ENCODE results near the gene MORN4. TPM values are rescaled to one million over a fixed set of nuclear protein-coding genes. Genes with fewer than 3 reads are reported as not detected.
A peak's percentile ranks its signal among the peaks of the same experiment; 100 is the strongest.

MORN4 gene
- total RNA-seq, 4 donors from 2014 or later, result 0.34 to 3.6 (median 1.2) TPM

GRCh38 chr10:97618733-97619132 is 14.6 kb downstream of the MORN4 start:
- Histone ChIP-seq H3K36me3 (no peaks in the 10 kb centered on the region), H3K9me3 (no peaks in the 10 kb centered on the region), H3K27me3 (no peaks in the 10 kb centered on the region), H3K4me1 (no peaks in the 10 kb centered on the region), H3K4me3 (no peak overlapping the region), H3K27ac (no peak overlapping the region)
- TF ChIP-seq POLR2A (IDR thresholded peaks at IDR 0.05), result no peak
- TF ChIP-seq CTCF (IDR thresholded peaks at IDR 0.05), result no peak
- 91 to 97% methylated on average over 4 of the region's 4 CpGs for WGBS, 2 donors
- DNase-seq, result no peak
- intact Hi-C loops (cut with DNase I), result no loop called here

DNA sequence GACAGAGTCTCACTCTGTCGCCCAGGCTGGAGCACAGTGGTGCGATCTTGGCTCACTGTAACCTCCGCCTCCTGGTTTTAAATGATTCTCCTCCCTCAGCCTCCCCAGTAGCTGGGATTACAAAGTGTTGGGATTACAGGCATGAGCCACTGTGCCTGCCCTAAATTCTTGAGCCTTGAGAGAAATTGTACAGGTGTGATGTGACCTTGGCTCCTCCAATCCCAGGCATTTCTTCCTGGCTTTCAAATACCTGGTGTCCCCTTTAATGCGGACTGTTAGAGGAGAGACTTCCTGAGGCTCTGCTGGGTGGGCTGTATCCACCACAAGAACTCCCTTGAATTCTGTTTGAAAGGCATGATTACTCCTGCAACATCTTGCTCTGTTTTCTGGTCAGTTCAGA is 15.0 kb downstream of the MORN4 start:
- Histone ChIP-seq H3K9me3 (no peaks in the 10 kb centered on the region), H3K27ac (no peak overlapping the region), H3K27me3 (no peaks in the 10 kb centered on the region), H3K4me1 (no peaks in the 10 kb centered on the region), H3K4me3 (no peak overlapping the region), H3K36me3 (no peaks in the 10 kb centered on the region)
- WGBS, 2 donors, result 94 to 97% methylated on average over 3 to 4 of the region's 4 CpGs
- intact Hi-C loops (cut with DNase I), result no loop called here
- no peak for DNase-seq
- no peak for TF ChIP-seq CTCF (IDR thresholded peaks at IDR 0.05)
- TF ChIP-seq POLR2A (IDR thresholded peaks at IDR 0.05), result no peak

DNA sequence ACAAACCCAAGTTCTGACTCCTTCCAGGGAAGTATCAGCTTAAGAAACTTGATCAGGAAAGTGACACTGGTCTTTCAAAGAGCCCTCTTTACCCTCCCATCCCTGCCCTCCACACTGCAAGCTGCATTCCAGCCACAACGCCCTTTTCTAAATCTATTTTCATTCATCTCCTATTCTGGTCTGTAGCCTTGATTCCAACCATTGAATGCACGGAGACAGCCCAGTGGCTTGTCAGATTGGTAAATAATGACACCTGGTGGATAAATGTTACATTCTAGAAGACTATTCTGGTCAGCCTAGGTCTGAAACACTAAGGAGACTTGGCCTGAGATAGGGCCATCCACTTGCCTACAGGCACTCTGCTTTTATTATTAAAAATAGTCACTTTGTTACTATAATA is 20.9 kb downstream of the MORN4 start:
- no peaks in the 10 kb centered on the region for H3K27me3 ChIP-seq
- no peaks in the 10 kb centered on the region for H3K36me3 ChIP-seq
- H3K27ac ChIP-seq, result no peak overlapping the region
- H3K9me3 ChIP-seq, result no peaks in the 10 kb centered on the region
- no peak overlapping the region for H3K4me3 ChIP-seq
- WGBS, 2 donors, result 20 to 34% methylated on average over 2 of the region's 2 CpGs
- intact Hi-C loops (cut with DNase I), result no loop called here
- no peak for DNase-seq
- peaks cover 0 to 4% (median 0%) of the 10 kb centered on the region in 3 donors for H3K4me1 ChIP-seq
- TF ChIP-seq CTCF (IDR thresholded peaks at IDR 0.05) (peak in 5 of 6 experiments; percentile 36 to 74 (median 48)), POLR2A (IDR thresholded peaks at IDR 0.05) (no peak)

- Histone ChIP-seq H3K36me3 (no peaks in the 10 kb centered on the region), H3K4me3 (no peak overlapping the region), H3K27me3 (no peaks in the 10 kb centered on the region), H3K9me3 (no peaks in the 10 kb centered on the region), H3K4me1 (peaks cover 0 to 4% (median 0%) of the 10 kb centered on the region in 3 donors), H3K27ac (no peak overlapping the region)
- DNase-seq, result no peak
- 85% methylated on average over 8 to 9 of the region's 12 CpGs for WGBS, 2 donors
- TF ChIP-seq POLR2A (IDR thresholded peaks at IDR 0.05) (no peak), CTCF (IDR thresholded peaks at IDR 0.05) (no peak)
- intact Hi-C loops (cut with DNase I), result no loop called here
These were observed 21.8 kb downstream of the MORN4 start for GRCh38 chr10:97611473-97611872.

DNA sequence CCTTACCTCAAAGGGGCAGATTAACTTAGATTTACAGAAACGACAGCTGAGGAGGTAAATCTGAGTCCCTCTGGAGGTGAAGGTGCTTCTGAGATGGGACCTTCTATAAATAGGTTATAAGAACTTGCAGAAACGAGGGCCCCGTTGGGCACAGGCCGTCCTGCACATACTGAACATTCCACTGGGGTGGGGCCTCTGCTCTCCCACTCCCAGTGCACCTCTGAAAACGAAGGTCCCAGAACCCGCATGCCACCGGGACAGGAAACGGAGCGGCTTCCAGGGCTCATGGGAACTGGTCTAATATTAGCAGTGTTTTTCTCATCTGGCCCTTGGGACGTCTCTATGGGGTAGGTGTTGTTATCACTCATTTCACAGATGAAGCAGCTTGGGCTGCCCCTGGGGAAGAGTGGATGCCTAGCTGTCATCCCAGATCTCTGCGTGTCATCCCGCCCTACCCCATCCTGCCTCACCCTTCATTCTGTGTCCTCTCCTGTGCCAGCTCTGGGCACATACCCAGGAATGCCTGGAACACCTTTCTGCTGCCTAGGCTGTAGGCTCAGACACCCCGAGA is 24.2 kb downstream of the MORN4 start:
- no peak for DNase-seq
- TF ChIP-seq CTCF (IDR thresholded peaks at IDR 0.05) (no peak), POLR2A (IDR thresholded peaks at IDR 0.05) (no peak)
- Histone ChIP-seq H3K4me3 (no peak overlapping the region), H3K27ac (no peak overlapping the region), H3K36me3 (no peaks in the 10 kb centered on the region), H3K4me1 (peaks cover 0 to 4% (median 0%) of the 10 kb centered on the region in 3 donors), H3K27me3 (no peaks in the 10 kb centered on the region), H3K9me3 (no peaks in the 10 kb centered on the region)
- intact Hi-C loops (cut with DNase I), result no loop called here
- 65 to 70% methylated on average over 13 of the region's 13 CpGs for WGBS, 2 donors

All from esophagus squamous epithelium (tissue), 5 donors.